Liver (tissue), 9 donors: ENCODE results near the gene SMIM7. TPM values are rescaled to one million over a fixed set of nuclear protein-coding genes. Genes with fewer than 3 reads are reported as not detected.
A peak's percentile ranks its signal among the peaks of the same experiment; 100 is the strongest.

ENCODE experiments used
- DNase-seq: peaks from one replicate; pipeline ENCODE4 v3.0.0-alpha.2; 2017; ENCODE audit warnings: low spot score
- H3K27ac ChIP-seq, 2 donors: one replicate each; pipeline ENCODE4 v1.7.0; 2013; ENCODE audit warnings: inconsistent platforms in 2 of 2, low read length in 2 of 2, control low read depth in 1 of 2, low read depth in 1 of 2, mild to moderate bottlenecking in 1 of 2
- H3K27me3 ChIP-seq, 4 donors: one replicate each; pipeline versions ENCODE4 v1.6.1 to v1.7.0; 2013; ENCODE audit warnings: low read length in 3 of 4, inconsistent platforms in 1 of 4, mild to moderate bottlenecking in 1 of 4, moderate library complexity in 1 of 4; ENCODE audit not compliant: control insufficient read depth in 4 of 4, insufficient read depth in 4 of 4
- H3K36me3 ChIP-seq, 4 donors: one replicate each; pipeline versions ENCODE4 v1.6.1 to v1.7.0; 2013; ENCODE audit warnings: low read length in 3 of 4, mild to moderate bottlenecking in 3 of 4, low read depth in 1 of 4, moderate library complexity in 1 of 4; ENCODE audit not compliant: control insufficient read depth in 4 of 4, insufficient read depth in 3 of 4
- H3K4me1 ChIP-seq, 4 donors: one replicate each; pipeline versions ENCODE4 v1.6.1 to v1.7.0; 2013; ENCODE audit warnings: low read length in 3 of 4, mild to moderate bottlenecking in 3 of 4, moderate library complexity in 1 of 4; ENCODE audit not compliant: control insufficient read depth in 4 of 4, insufficient read depth in 4 of 4
- H3K4me3 ChIP-seq, 3 donors: one replicate each; pipeline versions ENCODE4 v1.6.1 to v1.7.0; 2013; ENCODE audit warnings: low read length in 3 of 3, control low read depth in 1 of 3, low read depth in 1 of 3, mild to moderate bottlenecking in 1 of 3
- H3K9ac ChIP-seq, 2 donors: one replicate each; pipeline ENCODE4 v1.7.0; 2013; ENCODE audit warnings: low read length in 2 of 2, mild to moderate bottlenecking in 2 of 2, moderate library complexity in 2 of 2, control low read depth in 1 of 2, low read depth in 1 of 2
- H3K9me3 ChIP-seq, 4 donors: one replicate each; pipeline versions ENCODE4 v1.6.1 to v1.7.0; 2013; ENCODE audit warnings: low read length in 3 of 4; ENCODE audit not compliant: control insufficient read depth in 4 of 4
- EGR1 ChIP-seq, 2 donors: IDR thresholded peaks; 2 replicates each; pipeline ENCODE4 v1.6.1; 2016 to 2018; ENCODE audit warnings: antibody characterized with exemption in 2 of 2, low read depth in 2 of 2
- FOXA1 ChIP-seq: IDR thresholded peaks from 2 replicates; pipeline ENCODE4 v1.6.1; 2016; ENCODE audit warnings: antibody characterized with exemption
- GABPA ChIP-seq, 2 donors: IDR thresholded peaks in 1 of 2; conservative IDR thresholded peaks in 1 of 2; 2 replicates each; pipeline ENCODE4 v1.6.1; 2016; ENCODE audit warnings: antibody characterized with exemption in 2 of 2, mild to moderate bottlenecking in 1 of 2, moderate library complexity in 1 of 2
- HNF4A ChIP-seq, 2 donors: conservative IDR thresholded peaks; 2 replicates each; pipeline ENCODE4 v1.6.1; 2016; ENCODE audit warnings: antibody characterized with exemption in 2 of 2, mild to moderate bottlenecking in 2 of 2
- HNF4G ChIP-seq: IDR thresholded peaks from 2 replicates; pipeline ENCODE4 v1.6.1; 2016; ENCODE audit warnings: antibody characterized with exemption
- RAD21 ChIP-seq, 2 donors: IDR thresholded peaks; 2 replicates each; pipeline ENCODE4 v1.6.1; 2016; ENCODE audit warnings: antibody characterized with exemption in 2 of 2, mild to moderate bottlenecking in 2 of 2
- RXRA ChIP-seq, 2 donors: IDR thresholded peaks; 2 replicates each; pipeline ENCODE4 v1.6.1; 2017 to 2018; ENCODE audit warnings: antibody characterized with exemption in 2 of 2, mild to moderate bottlenecking in 1 of 2
- SP1 ChIP-seq: IDR thresholded peaks from 2 replicates; pipeline ENCODE4 v1.6.1; 2018; ENCODE audit warnings: antibody characterized with exemption, mild to moderate bottlenecking
- TAF1 ChIP-seq: conservative IDR thresholded peaks from 2 replicates; pipeline ENCODE4 v1.6.1; 2016; ENCODE audit warnings: antibody characterized with exemption, mild to moderate bottlenecking
- YY1 ChIP-seq: IDR thresholded peaks from 2 replicates; pipeline ENCODE4 v1.6.1; 2016; ENCODE audit warnings: antibody characterized with exemption, mild to moderate bottlenecking
- WGBS: extraction: QIAGEN DNeasy Blood & Tissue Kit; methylation state at CpG from one replicate; pipeline ENCODE4 v1.1.7; 2013; 5-methylcytosine and 5-hydroxymethylcytosine counted together
- polyA plus RNA-seq, 2 donors: library from polyadenylated mRNA; stranded (reverse) in 1 of 2; unstranded in 1 of 2; fragments of 200-250 nt in 1 of 2; fragments of >200 nt in 1 of 2; fragmentation: Nextera tagmentation in 1 of 2; extraction: Ambion mirVana in 1 of 2; gene quantifications; one replicate each; pipeline versions ENCODE4 v1.2.1 to v1.2.3, GENCODE V29; 2013 to 2015
- total RNA-seq, 2 donors: library from RNA; depleted of rRNA; stranded (reverse); fragments of >200 nt; gene quantifications; one replicate each; pipeline ENCODE4 v1.2.3, GENCODE V29; 2014
- TF ChIP-seq, protein P1 (sequence below): IDR thresholded peaks from 2 replicates; pipeline ENCODE4 v1.6.1; 2016; ENCODE audit warnings: antibody characterized with exemption, mild to moderate bottlenecking
- TF ChIP-seq, protein P2 (sequence below): IDR thresholded peaks from 2 replicates; pipeline ENCODE4 v1.6.1; 2016; ENCODE audit warnings: antibody characterized with exemption
- TF ChIP-seq, protein P3 (sequence below): IDR thresholded peaks from 2 replicates; pipeline ENCODE4 v1.6.1; 2016; ENCODE audit warnings: antibody characterized with exemption
- TF ChIP-seq, protein P4 (sequence below): IDR thresholded peaks from 2 replicates; pipeline ENCODE4 v1.6.1; 2016; ENCODE audit warnings: antibody characterized with exemption
- donor health status: healthy.
- donor health status: healthy.
- donor health status: healthy.
- donor health status: healthy.
- donor health status: healthy.

Gene SMIM7
- total and polyA plus RNA-seq, 4 donors: 35.2 to 81.8 (median 46.9) TPM

DNA sequence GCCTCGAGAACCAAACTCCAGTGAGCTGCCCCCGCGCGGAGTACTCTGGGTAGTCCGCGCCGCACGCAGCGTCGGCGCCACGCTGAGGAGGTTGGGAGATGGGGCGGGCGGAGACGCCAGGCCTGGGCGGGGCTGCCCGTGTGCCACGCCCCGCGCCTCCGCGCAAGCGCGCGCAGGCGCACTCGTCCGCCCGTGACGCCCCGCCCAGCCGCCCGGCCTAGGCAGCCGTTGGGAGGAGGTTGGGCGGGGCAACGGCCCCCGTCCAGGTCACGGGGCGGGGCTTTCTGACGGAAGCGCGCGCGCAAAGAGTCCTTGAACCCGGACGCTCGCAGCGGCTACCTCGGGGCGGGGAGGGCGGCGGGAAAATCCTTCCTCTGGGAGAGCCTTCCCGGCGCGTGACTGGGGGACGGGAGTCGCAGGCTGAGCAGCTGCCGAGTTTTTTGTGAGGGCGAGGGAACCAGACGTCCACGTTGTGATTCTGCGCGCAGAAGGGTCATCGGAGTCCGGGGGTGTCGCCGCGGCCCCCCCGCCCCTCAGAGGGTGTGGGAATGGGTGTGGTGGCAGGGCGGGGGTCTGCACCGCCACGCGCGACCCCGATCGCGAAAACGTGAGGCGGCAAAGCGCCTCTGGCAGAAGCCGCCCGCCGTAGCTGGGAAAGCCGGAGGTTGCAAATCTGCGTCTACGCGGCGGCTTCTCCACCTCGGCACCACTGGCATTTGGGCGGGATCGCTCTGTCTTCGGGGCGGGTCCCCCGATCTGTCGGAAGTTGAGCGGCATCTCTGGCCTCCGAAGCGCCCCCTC is 31.6 kb downstream of the SMIM7 start, which contains the start of gene MED26:
Gene MED26, minus strand, starts transcription at position 22 of the 801 bp plus-strand sequence. CDS start 261 bp downstream, outside the sequence.
- TF ChIP-seq EGR1 (IDR thresholded peaks at IDR 0.05; ENCODE audit: low read depth in 2 of 2) (peak in 1 of 2 donors; percentile 33), FOXA1 (no peak), HNF4G (no peak), YY1 (peak; percentile 43), RXRA (IDR thresholded peaks at IDR 0.05) (peak; percentile 63 to 73), HNF4A (conservative IDR thresholded peaks at IDR 0.05) (peak in 1 of 2 donors; percentile 36), TAF1 (peak; percentile 48), RAD21 (IDR thresholded peaks at IDR 0.05) (no peak), GABPA (IDR thresholded peaks at IDR 0.05 in 1 of 2, conservative IDR thresholded peaks at IDR 0.05 in 1 of 2) (peak in 1 of 2 donors; percentile 81), SP1 (peak; percentile 55)
- TF ChIP-seq, protein P1, sequence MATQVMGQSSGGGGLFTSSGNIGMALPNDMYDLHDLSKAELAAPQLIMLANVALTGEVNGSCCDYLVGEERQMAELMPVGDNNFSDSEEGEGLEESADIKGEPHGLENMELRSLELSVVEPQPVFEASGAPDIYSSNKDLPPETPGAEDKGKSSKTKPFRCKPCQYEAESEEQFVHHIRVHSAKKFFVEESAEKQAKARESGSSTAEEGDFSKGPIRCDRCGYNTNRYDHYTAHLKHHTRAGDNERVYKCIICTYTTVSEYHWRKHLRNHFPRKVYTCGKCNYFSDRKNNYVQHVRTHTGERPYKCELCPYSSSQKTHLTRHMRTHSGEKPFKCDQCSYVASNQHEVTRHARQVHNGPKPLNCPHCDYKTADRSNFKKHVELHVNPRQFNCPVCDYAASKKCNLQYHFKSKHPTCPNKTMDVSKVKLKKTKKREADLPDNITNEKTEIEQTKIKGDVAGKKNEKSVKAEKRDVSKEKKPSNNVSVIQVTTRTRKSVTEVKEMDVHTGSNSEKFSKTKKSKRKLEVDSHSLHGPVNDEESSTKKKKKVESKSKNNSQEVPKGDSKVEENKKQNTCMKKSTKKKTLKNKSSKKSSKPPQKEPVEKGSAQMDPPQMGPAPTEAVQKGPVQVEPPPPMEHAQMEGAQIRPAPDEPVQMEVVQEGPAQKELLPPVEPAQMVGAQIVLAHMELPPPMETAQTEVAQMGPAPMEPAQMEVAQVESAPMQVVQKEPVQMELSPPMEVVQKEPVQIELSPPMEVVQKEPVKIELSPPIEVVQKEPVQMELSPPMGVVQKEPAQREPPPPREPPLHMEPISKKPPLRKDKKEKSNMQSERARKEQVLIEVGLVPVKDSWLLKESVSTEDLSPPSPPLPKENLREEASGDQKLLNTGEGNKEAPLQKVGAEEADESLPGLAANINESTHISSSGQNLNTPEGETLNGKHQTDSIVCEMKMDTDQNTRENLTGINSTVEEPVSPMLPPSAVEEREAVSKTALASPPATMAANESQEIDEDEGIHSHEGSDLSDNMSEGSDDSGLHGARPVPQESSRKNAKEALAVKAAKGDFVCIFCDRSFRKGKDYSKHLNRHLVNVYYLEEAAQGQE: peak; percentile 31
- TF ChIP-seq, protein P2, sequence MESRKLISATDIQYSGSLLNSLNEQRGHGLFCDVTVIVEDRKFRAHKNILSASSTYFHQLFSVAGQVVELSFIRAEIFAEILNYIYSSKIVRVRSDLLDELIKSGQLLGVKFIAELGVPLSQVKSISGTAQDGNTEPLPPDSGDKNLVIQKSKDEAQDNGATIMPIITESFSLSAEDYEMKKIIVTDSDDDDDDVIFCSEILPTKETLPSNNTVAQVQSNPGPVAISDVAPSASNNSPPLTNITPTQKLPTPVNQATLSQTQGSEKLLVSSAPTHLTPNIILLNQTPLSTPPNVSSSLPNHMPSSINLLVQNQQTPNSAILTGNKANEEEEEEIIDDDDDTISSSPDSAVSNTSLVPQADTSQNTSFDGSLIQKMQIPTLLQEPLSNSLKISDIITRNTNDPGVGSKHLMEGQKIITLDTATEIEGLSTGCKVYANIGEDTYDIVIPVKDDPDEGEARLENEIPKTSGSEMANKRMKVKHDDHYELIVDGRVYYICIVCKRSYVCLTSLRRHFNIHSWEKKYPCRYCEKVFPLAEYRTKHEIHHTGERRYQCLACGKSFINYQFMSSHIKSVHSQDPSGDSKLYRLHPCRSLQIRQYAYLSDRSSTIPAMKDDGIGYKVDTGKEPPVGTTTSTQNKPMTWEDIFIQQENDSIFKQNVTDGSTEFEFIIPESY: no peak
- TF ChIP-seq, protein P3, sequence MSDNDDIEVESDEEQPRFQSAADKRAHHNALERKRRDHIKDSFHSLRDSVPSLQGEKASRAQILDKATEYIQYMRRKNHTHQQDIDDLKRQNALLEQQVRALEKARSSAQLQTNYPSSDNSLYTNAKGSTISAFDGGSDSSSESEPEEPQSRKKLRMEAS: peak; percentile 43
- TF ChIP-seq, protein P4, sequence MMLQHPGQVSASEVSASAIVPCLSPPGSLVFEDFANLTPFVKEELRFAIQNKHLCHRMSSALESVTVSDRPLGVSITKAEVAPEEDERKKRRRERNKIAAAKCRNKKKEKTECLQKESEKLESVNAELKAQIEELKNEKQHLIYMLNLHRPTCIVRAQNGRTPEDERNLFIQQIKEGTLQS: no peak
- Histone ChIP-seq H3K9ac (peak within 1 kb of the TSS; percentile 75 to 87), H3K4me1 (peaks cover 6 to 48% (median 32%) of the 10 kb centered on the region in 4 donors), H3K36me3 (peaks cover 0 to 12% (median 3%) of the 10 kb centered on the region in 4 donors), H3K27me3 (no peaks in the 10 kb centered on the region), H3K9me3 (no peaks in the 10 kb centered on the region), H3K27ac (peak within 1 kb of the TSS; percentile 91 to 94), H3K4me3 (peak within 1 kb of the TSS; percentile 91 to 99 (median 97))
- peak; percentile 98 for DNase-seq
- WGBS: under 1% methylated on average over 98 of the region's 98 CpGs

DNA sequence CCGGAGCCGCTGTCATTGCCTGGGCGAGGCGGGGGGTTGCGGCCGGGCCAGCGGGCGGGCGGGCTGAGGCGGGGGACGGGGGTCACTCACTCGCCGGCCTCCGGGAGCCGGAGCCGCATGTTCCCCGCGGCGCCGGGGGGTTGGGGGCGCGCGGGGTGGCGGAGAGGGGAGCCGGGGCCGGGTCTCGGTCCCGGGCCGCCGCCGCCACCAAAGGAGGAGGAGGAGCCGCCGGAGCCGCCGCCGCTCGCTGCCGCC is 32.1 kb downstream of the SMIM7 start:
- peaks cover 0 to 11% (median 4%) of the 10 kb centered on the region in 4 donors for H3K36me3 ChIP-seq
- under 1% methylated on average over 38 of the region's 38 CpGs for WGBS
- no peak for DNase-seq
- peaks cover 6 to 48% (median 32%) of the 10 kb centered on the region in 4 donors for H3K4me1 ChIP-seq
- H3K9ac ChIP-seq: peak overlapping the region; percentile 75 to 87
- H3K4me3 ChIP-seq: peak overlapping the region; percentile 91 to 99 (median 97)
- H3K27ac ChIP-seq: peak overlapping the region; percentile 37 to 70
- H3K27me3 ChIP-seq: no peaks in the 10 kb centered on the region
- H3K9me3 ChIP-seq: no peaks in the 10 kb centered on the region
- TF ChIP-seq HNF4A (conservative IDR thresholded peaks at IDR 0.05) (no peak), RAD21 (IDR thresholded peaks at IDR 0.05) (no peak), YY1 (no peak), GABPA (IDR thresholded peaks at IDR 0.05 in 1 of 2, conservative IDR thresholded peaks at IDR 0.05 in 1 of 2) (no peak), FOXA1 (no peak), RXRA (IDR thresholded peaks at IDR 0.05) (no peak), SP1 (no peak), TAF1 (no peak)
- TF ChIP-seq, protein P3: no peak
- TF ChIP-seq, protein P2: no peak
- TF ChIP-seq, protein P1: no peak
